PC-9 (cell line): ENCODE results near the gene DNAAF5. TPM values are rescaled to one million over a fixed set of nuclear protein-coding genes. Genes with fewer than 3 reads are reported as not detected.

Experiments
- BruUV-seq: library from RNA; stranded (reverse); fragments of 400-500 nt; replicated peaks from 2 replicates; lab custom pipeline; 2021; lab: Mats Ljungman, UMichigan
- CTCF ChIA-PET: fragments of 300-600 bp; sonication (Branson Sonifier 250); formaldehyde crosslinking; loops from one replicate; lab custom pipeline; 2022; ENCODE audit warnings: antibody characterized with exemption; lab: Charles Lee
- POLR2A ChIA-PET: fragments of 300-600 bp; sonication (Branson Sonifier 250); formaldehyde crosslinking; loops from one replicate; lab custom pipeline; 2022; ENCODE audit warnings: antibody characterized with exemption; ENCODE audit not compliant: unreplicated experiment; lab: Charles Lee
- DNase-seq, 2 experiments: peaks; one replicate each; pipeline versions ENCODE4 v3.0.0 to v3.0.0-alpha.2; 2015 to 2022; ENCODE audit warnings: mixed read lengths in 1 of 2
- H2AFZ ChIP-seq: fragments of 200-600 bp; sonication (generic); 2 replicates; pipeline ENCODE4 v1.8.1; 2017; ENCODE audit warnings: antibody characterized with exemption
- H3F3A ChIP-seq: fragments of 200-600 bp; sonication (generic); 2 replicates; pipeline ENCODE4 v1.8.1; 2017; ENCODE audit warnings: antibody characterized with exemption, mild to moderate bottlenecking, low read depth; ENCODE audit not compliant: insufficient read depth
- H3K27ac ChIP-seq: fragments of 200-600 bp; sonication (generic); 2 replicates; pipeline ENCODE4 v1.6.1; 2016; ENCODE audit warnings: mixed run types
- H3K27me3 ChIP-seq: fragments of 200-600 bp; sonication (generic); 2 replicates; pipeline ENCODE4 v1.6.1; 2016; ENCODE audit warnings: low read depth, mixed run types; ENCODE audit not compliant: insufficient read depth
- H3K36me3 ChIP-seq: fragments of 200-600 bp; sonication (generic); 2 replicates; pipeline ENCODE4 v1.6.1; 2016; ENCODE audit warnings: low read depth, mixed run types
- H3K4me1 ChIP-seq: fragments of 200-600 bp; sonication (generic); replicated peaks from 2 replicates; pipeline ENCODE4 v1.6.1; 2016; ENCODE audit warnings: mixed run types; ENCODE audit not compliant: insufficient read depth
- H3K4me2 ChIP-seq: fragments of 200-600 bp; sonication (generic); 2 replicates; pipeline ENCODE4 v1.6.1; 2017; ENCODE audit warnings: mixed run types
- H3K4me3 ChIP-seq: fragments of 200-600 bp; sonication (generic); 2 replicates; pipeline ENCODE4 v1.6.1; 2016; ENCODE audit warnings: mixed run types
- H3K79me2 ChIP-seq: fragments of 200-600 bp; sonication (generic); 2 replicates; pipeline ENCODE4 v1.6.1; 2017; ENCODE audit warnings: low read depth, mixed run types
- H3K9me2 ChIP-seq: fragments of 200-600 bp; sonication (generic); 2 replicates; pipeline ENCODE4 v1.8.1; 2017; ENCODE audit warnings: mild to moderate bottlenecking; ENCODE audit not compliant: insufficient read depth
- H3K9me3 ChIP-seq: fragments of 200-600 bp; sonication (generic); 2 replicates; pipeline ENCODE4 v1.8.1; 2016; ENCODE audit warnings: low read depth; ENCODE audit not compliant: insufficient read depth
- H4K20me1 ChIP-seq: fragments of 200-600 bp; sonication (generic); 2 replicates; pipeline ENCODE4 v1.8.1; 2017; ENCODE audit not compliant: insufficient read depth
- EZH2 ChIP-seq: fragments of 200-600 bp; sonication (generic); IDR thresholded peaks from 2 replicates; pipeline ENCODE4 v1.8.0; 2017; ENCODE audit warnings: antibody characterized with exemption, low read depth
- intact Hi-C: fragments of 100-400 bp; cut with micrococcal nuclease; formaldehyde crosslinking; loops from one replicate; pipeline ENCODE4 v1.10.0; 2022; ENCODE audit not compliant: unreplicated experiment
- total RNA-seq: library from RNA; stranded (reverse); gene quantifications from 2 replicates; pipeline ENCODE4 v1.2.3, GENCODE V29; 2021
- TF ChIP-seq, protein P1 (sequence below): fragments of 200-600 bp; sonication (generic); conservative IDR thresholded peaks from 2 replicates; pipeline ENCODE4 v1.6.1; 2017; ENCODE audit warnings: mixed run types, antibody characterized with exemption, mild to moderate bottlenecking, moderate library complexity

Gene DNAAF5
- total RNA-seq, 1 experiment from 2014 or later: 63.2 TPM

DNA sequence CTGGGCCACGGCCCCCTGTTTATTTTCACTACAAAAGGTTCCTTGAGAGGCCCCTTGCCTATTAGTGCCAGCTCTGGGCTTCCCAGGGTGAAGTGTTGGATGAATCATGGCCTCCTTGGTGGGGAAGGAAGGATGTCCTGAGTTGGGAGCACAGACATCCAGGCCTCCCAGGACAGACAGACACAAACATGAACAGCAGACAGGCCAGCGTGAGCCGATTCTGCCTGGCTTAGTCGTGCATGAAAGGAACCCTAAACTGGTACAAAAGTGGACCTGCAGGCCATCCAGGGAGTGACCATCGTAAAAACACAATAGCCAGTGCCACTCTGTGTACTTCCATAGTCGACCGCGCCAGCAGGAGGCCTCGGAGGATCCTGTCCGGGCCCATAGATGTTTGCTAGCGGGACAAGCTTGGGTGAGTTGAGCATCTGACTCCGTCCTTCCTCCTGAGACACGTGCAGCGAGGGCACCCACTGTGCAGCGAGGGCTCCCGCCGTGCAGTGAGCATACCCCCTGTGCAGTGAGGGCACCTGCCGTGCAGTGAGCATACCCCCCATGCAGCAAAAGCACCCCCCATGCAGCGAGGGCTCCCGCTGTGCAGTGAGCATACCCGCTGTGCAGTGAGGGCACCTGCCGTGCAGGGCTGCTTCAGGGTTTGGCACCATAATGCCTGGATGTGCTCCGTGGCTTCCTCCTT is 51.9 kb downstream of the DNAAF5 start:
- peaks cover 32% of the 10 kb centered on the region for H3K36me3 ChIP-seq
- H3K4me3 ChIP-seq: no peak overlapping the region
- no TSS peak for BruUV-seq
- peaks cover 3% of the 10 kb centered on the region; the same call in 1 of the 2 replicates for H4K20me1 ChIP-seq
- intact Hi-C loops: no loop called here
- no peaks in the 10 kb centered on the region for H3K4me1 ChIP-seq
- no peaks in the 10 kb centered on the region for H3K27me3 ChIP-seq
- H3K79me2 ChIP-seq: no peaks in the 10 kb centered on the region
- POLR2A ChIA-PET: interaction anchor here (0.5 kb wide), 1 partner anchor 20 kb away, joined by 8 read pairs; no protein-coding TSS in a partner anchor
- H3K9me3 ChIP-seq: no peaks in the 10 kb centered on the region
- H3K4me2 ChIP-seq: no peak overlapping the region
- peaks cover 5% of the 10 kb centered on the region; the same call in 1 of the 2 replicates for H3F3A ChIP-seq
- H3K27ac ChIP-seq: no peak overlapping the region
- H3K9me2 ChIP-seq: no peaks in the 10 kb centered on the region
- TF ChIP-seq, protein P1, sequence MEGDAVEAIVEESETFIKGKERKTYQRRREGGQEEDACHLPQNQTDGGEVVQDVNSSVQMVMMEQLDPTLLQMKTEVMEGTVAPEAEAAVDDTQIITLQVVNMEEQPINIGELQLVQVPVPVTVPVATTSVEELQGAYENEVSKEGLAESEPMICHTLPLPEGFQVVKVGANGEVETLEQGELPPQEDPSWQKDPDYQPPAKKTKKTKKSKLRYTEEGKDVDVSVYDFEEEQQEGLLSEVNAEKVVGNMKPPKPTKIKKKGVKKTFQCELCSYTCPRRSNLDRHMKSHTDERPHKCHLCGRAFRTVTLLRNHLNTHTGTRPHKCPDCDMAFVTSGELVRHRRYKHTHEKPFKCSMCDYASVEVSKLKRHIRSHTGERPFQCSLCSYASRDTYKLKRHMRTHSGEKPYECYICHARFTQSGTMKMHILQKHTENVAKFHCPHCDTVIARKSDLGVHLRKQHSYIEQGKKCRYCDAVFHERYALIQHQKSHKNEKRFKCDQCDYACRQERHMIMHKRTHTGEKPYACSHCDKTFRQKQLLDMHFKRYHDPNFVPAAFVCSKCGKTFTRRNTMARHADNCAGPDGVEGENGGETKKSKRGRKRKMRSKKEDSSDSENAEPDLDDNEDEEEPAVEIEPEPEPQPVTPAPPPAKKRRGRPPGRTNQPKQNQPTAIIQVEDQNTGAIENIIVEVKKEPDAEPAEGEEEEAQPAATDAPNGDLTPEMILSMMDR: no peak
- TF ChIP-seq EZH2: no peak
- DNase-seq: no peak
- CTCF ChIA-PET: no interaction called here
- H2AFZ ChIP-seq: no peak overlapping the region

DNA sequence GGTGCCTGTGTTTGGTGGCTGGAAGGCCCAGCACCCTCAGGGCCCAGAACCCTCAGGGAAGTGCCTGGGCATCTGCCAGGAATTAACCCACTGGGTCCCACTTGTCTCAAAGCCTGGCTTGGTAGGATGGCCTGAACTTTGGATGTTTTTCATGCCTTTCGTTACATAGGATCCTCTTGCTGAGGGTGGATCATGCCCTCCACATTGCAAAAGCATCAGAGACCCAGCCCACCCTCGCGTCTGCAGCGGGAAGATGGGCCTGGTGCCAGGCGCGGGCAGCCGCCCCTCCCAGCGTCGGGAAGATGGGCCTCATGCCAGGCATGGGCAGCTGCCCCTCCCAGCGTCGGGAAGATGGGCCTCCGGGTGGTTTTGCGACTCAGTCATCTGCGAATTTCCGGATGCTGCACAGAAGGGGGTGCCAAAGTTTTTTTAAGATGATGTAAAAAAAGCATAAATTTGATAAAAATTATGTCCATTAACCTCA is 52.5 kb downstream of the DNAAF5 start:
- Histone ChIP-seq H3K4me3 (no peak overlapping the region), H3F3A (peaks cover 5% of the 10 kb centered on the region; the same call in 1 of the 2 replicates), H3K9me2 (no peaks in the 10 kb centered on the region), H3K27ac (no peak overlapping the region), H3K36me3 (peaks cover 30% of the 10 kb centered on the region), H4K20me1 (peaks cover 3% of the 10 kb centered on the region; the same call in 1 of the 2 replicates), H3K4me1 (no peaks in the 10 kb centered on the region), H3K79me2 (no peaks in the 10 kb centered on the region), H3K4me2 (no peak overlapping the region), H3K27me3 (no peaks in the 10 kb centered on the region), H2AFZ (no peak overlapping the region), H3K9me3 (no peaks in the 10 kb centered on the region)
- POLR2A ChIA-PET: interaction anchor here (0.5 kb wide), 1 partner anchor 20 kb away, joined by 8 read pairs; no protein-coding TSS in a partner anchor
- no peak for TF ChIP-seq EZH2
- TF ChIP-seq, protein P1: no peak
- intact Hi-C loops: no loop called here
- no TSS peak for BruUV-seq
- CTCF ChIA-PET: no interaction called here
- DNase-seq: no peak

DNA sequence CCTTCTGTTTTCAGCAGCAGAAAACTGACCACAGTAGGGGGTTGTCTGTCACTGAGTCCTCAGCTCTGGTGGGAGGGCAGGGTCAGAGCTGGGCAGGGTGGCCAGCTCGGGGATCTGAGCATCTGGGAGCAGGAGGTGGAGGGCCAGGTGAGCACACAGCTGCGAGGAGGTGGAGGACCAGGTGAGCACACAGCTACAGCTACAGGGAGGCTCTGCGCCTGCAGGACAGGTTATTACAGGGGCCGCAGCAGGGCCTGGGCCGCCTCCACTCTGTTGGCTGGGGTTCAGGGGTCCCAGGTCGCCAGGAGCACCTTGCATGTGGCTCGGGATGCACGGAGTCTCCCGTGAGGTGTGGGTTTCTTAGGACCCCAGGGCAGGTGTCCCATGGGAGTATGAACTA is 53.0 kb downstream of the DNAAF5 start:
- TF ChIP-seq, protein P1: no peak
- no peak for TF ChIP-seq EZH2
- no peak overlapping the region for H3K4me2 ChIP-seq
- H3K9me2 ChIP-seq: no peaks in the 10 kb centered on the region
- H3K4me1 ChIP-seq: no peaks in the 10 kb centered on the region
- H3K27ac ChIP-seq: no peak overlapping the region
- H3K27me3 ChIP-seq: no peaks in the 10 kb centered on the region
- CTCF ChIA-PET: no interaction called here
- BruUV-seq: no TSS peak
- POLR2A ChIA-PET: no interaction called here
- no peaks in the 10 kb centered on the region for H3K79me2 ChIP-seq
- H3K9me3 ChIP-seq: no peaks in the 10 kb centered on the region
- peaks cover 5% of the 10 kb centered on the region; the same call in 1 of the 2 replicates for H3F3A ChIP-seq
- H3K36me3 ChIP-seq: peaks cover 30% of the 10 kb centered on the region
- intact Hi-C loops: no loop called here
- no peak overlapping the region for H3K4me3 ChIP-seq
- H4K20me1 ChIP-seq: peaks cover 3% of the 10 kb centered on the region; the same call in 1 of the 2 replicates
- no peak overlapping the region for H2AFZ ChIP-seq
- DNase-seq: no peak
